Heart left ventricle (tissue), 13 donors: ENCODE measurements around the gene C11orf91.

Source experiments
- POLR2A ChIP-seq, 2 donors: fragments of 450-650 bp; IDR thresholded peaks; one replicate each; pipeline ENCODE4 v1.6.1; 2017; ENCODE audit warnings: antibody characterized with exemption in 2 of 2, mild to moderate bottlenecking in 2 of 2, moderate library complexity in 2 of 2
- TF ChIP-seq, protein P1 (sequence below), 12 donors: fragments of 200-600 bp; sonication (generic) in 4 of 12; IDR thresholded peaks; one replicate each; pipeline versions ENCODE4 v1.5.0 to v1.8.0; 2018 to 2022; ENCODE audit warnings: antibody characterized with exemption in 12 of 12, mild to moderate bottlenecking in 5 of 12
- donor health status: ischemic (EF 13 %, LVEDD 7.1; RV severe dilation, severe dysfunction).
- donor health status: DM: no; HTN: yes; CAD: no.
- donor health status: DM: no; HTN: no; CAD: no.
- donor health status: ischemic (EF 25% LVEDD 6.9; RV normal size, moderate dysfunction).
- donor health status: ischemic (EF 25% LVEDD 5.7; RV mildly dilated, moderate dysfunction).
- donor health status: ischemic (EF 35%, LVEDD 5.7; RV mildly dilated, moderate dysfunction).
- donor health status: nonischemic (EF 11% LVEDD 7.7; RV severe dilation, severe dysfunction).
- donor health status: DM: yes; HTN: yes; CAD: no.
- donor health status: PGD.
- donor health status: ischemic (EF 29% LVEDD 5.4; RV normal size, mild dysfunction).
- donor health status: nonischemic (EF 23%, LVEDD 6.1; RV moderate dilation, normal function).

DNA sequence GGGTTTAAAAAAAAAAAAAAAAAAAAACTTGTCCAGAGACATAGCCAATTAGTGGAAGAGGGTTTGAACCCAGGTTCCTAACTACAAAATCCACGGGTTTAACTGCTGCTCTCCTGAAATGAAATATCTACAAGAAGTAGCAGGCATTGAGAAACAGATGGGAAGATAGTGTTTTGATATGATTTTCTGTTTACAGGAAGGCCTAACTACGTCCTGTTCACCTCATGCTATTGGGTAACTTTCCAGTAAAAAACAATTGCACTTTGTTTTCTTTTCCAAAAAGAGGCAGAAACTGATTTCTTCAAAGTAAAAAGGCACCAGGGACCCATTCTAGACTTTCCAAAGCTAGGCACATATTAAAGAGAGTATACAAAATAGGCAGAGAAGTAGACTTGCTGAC lies 5.9 kb upstream of the C11orf91 start:
- no peak for TF ChIP-seq POLR2A (IDR thresholded peaks at IDR 0.05)
- TF ChIP-seq, protein P1, sequence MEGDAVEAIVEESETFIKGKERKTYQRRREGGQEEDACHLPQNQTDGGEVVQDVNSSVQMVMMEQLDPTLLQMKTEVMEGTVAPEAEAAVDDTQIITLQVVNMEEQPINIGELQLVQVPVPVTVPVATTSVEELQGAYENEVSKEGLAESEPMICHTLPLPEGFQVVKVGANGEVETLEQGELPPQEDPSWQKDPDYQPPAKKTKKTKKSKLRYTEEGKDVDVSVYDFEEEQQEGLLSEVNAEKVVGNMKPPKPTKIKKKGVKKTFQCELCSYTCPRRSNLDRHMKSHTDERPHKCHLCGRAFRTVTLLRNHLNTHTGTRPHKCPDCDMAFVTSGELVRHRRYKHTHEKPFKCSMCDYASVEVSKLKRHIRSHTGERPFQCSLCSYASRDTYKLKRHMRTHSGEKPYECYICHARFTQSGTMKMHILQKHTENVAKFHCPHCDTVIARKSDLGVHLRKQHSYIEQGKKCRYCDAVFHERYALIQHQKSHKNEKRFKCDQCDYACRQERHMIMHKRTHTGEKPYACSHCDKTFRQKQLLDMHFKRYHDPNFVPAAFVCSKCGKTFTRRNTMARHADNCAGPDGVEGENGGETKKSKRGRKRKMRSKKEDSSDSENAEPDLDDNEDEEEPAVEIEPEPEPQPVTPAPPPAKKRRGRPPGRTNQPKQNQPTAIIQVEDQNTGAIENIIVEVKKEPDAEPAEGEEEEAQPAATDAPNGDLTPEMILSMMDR (IDR thresholded peaks at IDR 0.05) = no peak
